COLO668 (cell line): ENCODE measurements around the gene MS4A14.
"Not testable (repeated sequence)": the region's sequence is repeated elsewhere in the genome, so short reads cannot be mapped to it uniquely, and the experiment has no call there.

Experiments used
- DNase-seq: peaks from one replicate; lab custom pipeline; 2025; ENCODE audit not compliant: unreplicated experiment; lab: John Stamatoyannopoulos, UW

Gene MS4A14

GRCh38 chr11:60396382-60396781 lies at the start of gene MS4A14:
MS4A14 (plus strand) TSS chr11:60396459; CDS start chr11:60396579, 120 bp downstream.
- no peak for DNase-seq

GRCh38 chr11:60347084-60347797 lies 49.0 kb upstream of the MS4A14 start:
- no peak for DNase-seq

GRCh38 chr11:60348116-60348515 lies 48.1 kb upstream of the MS4A14 start:
- no peak for DNase-seq

GRCh38 chr11:60349990-60350389 lies 46.3 kb upstream of the MS4A14 start:
- DNase-seq, result no peak

- no peak for DNase-seq
These were observed 38.5 kb upstream of the MS4A14 start for GRCh38 chr11:60357771-60358170.

GRCh38 chr11:60360621-60361020 lies 35.6 kb upstream of the MS4A14 start:
- no peak for DNase-seq

GRCh38 chr11:60362241-60362640 lies 34.0 kb upstream of the MS4A14 start:
- no peak for DNase-seq

- DNase-seq, result peak; percentile 67
These were observed 32.5 kb upstream of the MS4A14 start for GRCh38 chr11:60363542-60364470.

- DNase-seq, result not testable (repeated sequence)
These were observed 29.9 kb upstream of the MS4A14 start for GRCh38 chr11:60366262-60366904.

GRCh38 chr11:60367009-60367408 lies 29.2 kb upstream of the MS4A14 start:
- DNase-seq, result no peak

- DNase-seq, result no peak
These were observed 28.4 kb upstream of the MS4A14 start for GRCh38 chr11:60367896-60368295.

- DNase-seq, result no peak
These were observed 25.9 kb upstream of the MS4A14 start for GRCh38 chr11:60370252-60370810.

- DNase-seq, result peak; percentile 33
These were observed 25.4 kb upstream of the MS4A14 start for GRCh38 chr11:60370811-60371298.

- no peak for DNase-seq
These were observed 24.9 kb upstream of the MS4A14 start for GRCh38 chr11:60371386-60371785.

- DNase-seq, result no peak
These were observed 24.4 kb upstream of the MS4A14 start for GRCh38 chr11:60371854-60372253.

GRCh38 chr11:60372767-60373166 lies 23.5 kb upstream of the MS4A14 start:
- DNase-seq, result no peak

GRCh38 chr11:60375316-60375715 lies 20.9 kb upstream of the MS4A14 start:
- DNase-seq, result no peak

- no peak for DNase-seq
These were observed 19.7 kb upstream of the MS4A14 start for GRCh38 chr11:60376601-60377000.

- DNase-seq, result no peak
These were observed 18.7 kb upstream of the MS4A14 start for GRCh38 chr11:60377401-60378136.

- no peak for DNase-seq
These were observed 17.9 kb upstream of the MS4A14 start, which contains the start of gene MS4A7 for GRCh38 chr11:60378354-60378753. MS4A7 (plus strand) TSS chr11:60378532; CDS start chr11:60383142, 4,610 bp downstream.
